Measurements from ENCODE around the gene DENND2A.

GRCh38 chr7:140587243-140587642 is 53.4 kb downstream of the DENND2A start:
- TF ChIP-seq, protein P1, sequence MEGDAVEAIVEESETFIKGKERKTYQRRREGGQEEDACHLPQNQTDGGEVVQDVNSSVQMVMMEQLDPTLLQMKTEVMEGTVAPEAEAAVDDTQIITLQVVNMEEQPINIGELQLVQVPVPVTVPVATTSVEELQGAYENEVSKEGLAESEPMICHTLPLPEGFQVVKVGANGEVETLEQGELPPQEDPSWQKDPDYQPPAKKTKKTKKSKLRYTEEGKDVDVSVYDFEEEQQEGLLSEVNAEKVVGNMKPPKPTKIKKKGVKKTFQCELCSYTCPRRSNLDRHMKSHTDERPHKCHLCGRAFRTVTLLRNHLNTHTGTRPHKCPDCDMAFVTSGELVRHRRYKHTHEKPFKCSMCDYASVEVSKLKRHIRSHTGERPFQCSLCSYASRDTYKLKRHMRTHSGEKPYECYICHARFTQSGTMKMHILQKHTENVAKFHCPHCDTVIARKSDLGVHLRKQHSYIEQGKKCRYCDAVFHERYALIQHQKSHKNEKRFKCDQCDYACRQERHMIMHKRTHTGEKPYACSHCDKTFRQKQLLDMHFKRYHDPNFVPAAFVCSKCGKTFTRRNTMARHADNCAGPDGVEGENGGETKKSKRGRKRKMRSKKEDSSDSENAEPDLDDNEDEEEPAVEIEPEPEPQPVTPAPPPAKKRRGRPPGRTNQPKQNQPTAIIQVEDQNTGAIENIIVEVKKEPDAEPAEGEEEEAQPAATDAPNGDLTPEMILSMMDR (conservative IDR thresholded peaks at IDR 0.05; ENCODE audit: low read depth, low read length) = no peak
- TF ChIP-seq EZH2 (IDR thresholded peaks at IDR 0.05; ENCODE audit: borderline replicate concordance, low read depth, low read length, poor library complexity, severe bottlenecking) = no peak
